ENCODE data around the gene DENND2A.

DNA sequence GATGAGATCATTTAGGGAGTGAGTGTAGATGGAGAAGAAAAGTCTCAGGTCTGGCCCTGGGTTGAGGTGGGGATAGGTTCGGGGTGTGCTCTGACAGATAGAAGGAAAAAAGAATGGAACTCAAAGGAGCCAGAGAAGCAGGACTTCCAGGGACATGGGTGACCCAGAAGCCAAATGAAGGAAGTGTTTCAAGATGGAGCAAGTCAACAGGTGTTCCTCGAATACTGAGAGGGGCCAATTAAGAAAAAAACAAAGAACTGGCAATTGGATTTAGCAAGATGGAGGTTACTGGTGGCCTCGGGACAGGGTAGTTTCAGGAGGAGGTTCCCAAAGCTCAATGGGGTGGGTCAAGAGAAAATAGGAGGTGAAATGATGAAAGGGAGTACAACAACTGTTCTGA lies 40.3 kb downstream of the DENND2A start:
- TF ChIP-seq, protein P1, sequence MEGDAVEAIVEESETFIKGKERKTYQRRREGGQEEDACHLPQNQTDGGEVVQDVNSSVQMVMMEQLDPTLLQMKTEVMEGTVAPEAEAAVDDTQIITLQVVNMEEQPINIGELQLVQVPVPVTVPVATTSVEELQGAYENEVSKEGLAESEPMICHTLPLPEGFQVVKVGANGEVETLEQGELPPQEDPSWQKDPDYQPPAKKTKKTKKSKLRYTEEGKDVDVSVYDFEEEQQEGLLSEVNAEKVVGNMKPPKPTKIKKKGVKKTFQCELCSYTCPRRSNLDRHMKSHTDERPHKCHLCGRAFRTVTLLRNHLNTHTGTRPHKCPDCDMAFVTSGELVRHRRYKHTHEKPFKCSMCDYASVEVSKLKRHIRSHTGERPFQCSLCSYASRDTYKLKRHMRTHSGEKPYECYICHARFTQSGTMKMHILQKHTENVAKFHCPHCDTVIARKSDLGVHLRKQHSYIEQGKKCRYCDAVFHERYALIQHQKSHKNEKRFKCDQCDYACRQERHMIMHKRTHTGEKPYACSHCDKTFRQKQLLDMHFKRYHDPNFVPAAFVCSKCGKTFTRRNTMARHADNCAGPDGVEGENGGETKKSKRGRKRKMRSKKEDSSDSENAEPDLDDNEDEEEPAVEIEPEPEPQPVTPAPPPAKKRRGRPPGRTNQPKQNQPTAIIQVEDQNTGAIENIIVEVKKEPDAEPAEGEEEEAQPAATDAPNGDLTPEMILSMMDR (IDR thresholded peaks at IDR 0.05; ENCODE audit: low read depth, low read length), result no peak
- no peak for TF ChIP-seq MYC (IDR thresholded peaks at IDR 0.05; ENCODE audit: low read depth, low read length)
- no peak for TF ChIP-seq POLR2A (IDR thresholded peaks at IDR 0.05; ENCODE audit: extremely low read depth, insufficient read length)
- TF ChIP-seq, protein P2, sequence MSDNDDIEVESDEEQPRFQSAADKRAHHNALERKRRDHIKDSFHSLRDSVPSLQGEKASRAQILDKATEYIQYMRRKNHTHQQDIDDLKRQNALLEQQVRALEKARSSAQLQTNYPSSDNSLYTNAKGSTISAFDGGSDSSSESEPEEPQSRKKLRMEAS (IDR thresholded peaks at IDR 0.05; ENCODE audit: low read depth, low read length), result no peak

All from NB4 (cell line).